H9 (cell line): ENCODE results near the gene COMMD1. TPM values are rescaled to one million over a fixed set of nuclear protein-coding genes. Genes with fewer than 3 reads are reported as not detected.
A peak's percentile ranks its signal among the peaks of the same experiment; 100 is the strongest.

Source experiments
- DNase-seq: peaks from one replicate; pipeline ENCODE4 v3.0.0-alpha.2; 2017
- H2AFZ ChIP-seq: one replicate; pipeline ENCODE4 v1.6.1; 2013; ENCODE audit warnings: mild to moderate bottlenecking, low read length, control low read depth, moderate library complexity
- H2AK5ac ChIP-seq: 2 replicates; pipeline ENCODE4 v1.6.1; 2013; ENCODE audit warnings: low read length, control low read depth, mixed read lengths; ENCODE audit not compliant: insufficient read length
- H2BK120ac ChIP-seq: one replicate; pipeline ENCODE4 v1.6.1; 2013; ENCODE audit warnings: low read depth, mild to moderate bottlenecking, low read length, control low read depth, inconsistent platforms; ENCODE audit not compliant: poor library complexity, severe bottlenecking
- H2BK12ac ChIP-seq: 2 replicates; pipeline ENCODE4 v1.6.1; 2013; ENCODE audit warnings: low read length, control low read depth, mixed read lengths, low read depth; ENCODE audit not compliant: insufficient read length
- H2BK15ac ChIP-seq: 2 replicates; pipeline ENCODE4 v1.6.1; 2013; ENCODE audit warnings: low read depth, low read length, control low read depth
- H2BK20ac ChIP-seq: one replicate; pipeline ENCODE4 v1.6.1; 2013; ENCODE audit warnings: low read depth, mild to moderate bottlenecking, low read length, control low read depth, inconsistent platforms; ENCODE audit not compliant: poor library complexity, severe bottlenecking
- H2BK5ac ChIP-seq: 2 replicates; pipeline ENCODE4 v1.6.1; 2013; ENCODE audit warnings: low read length, control low read depth, mixed read lengths; ENCODE audit not compliant: insufficient read length
- H3K14ac ChIP-seq: 2 replicates; pipeline ENCODE4 v1.6.1; 2013; ENCODE audit warnings: low read length, control low read depth; ENCODE audit not compliant: insufficient read depth
- H3K18ac ChIP-seq: 2 replicates; pipeline ENCODE4 v1.6.1; 2013; ENCODE audit warnings: low read depth, mild to moderate bottlenecking, mixed read lengths, low read length, control low read depth; ENCODE audit not compliant: insufficient read length
- H3K23ac ChIP-seq: 2 replicates; pipeline ENCODE4 v1.6.1; 2013; ENCODE audit warnings: low read length, control low read depth, mixed read lengths, low read depth; ENCODE audit not compliant: insufficient read length
- H3K23me2 ChIP-seq: 2 replicates; pipeline ENCODE4 v1.6.1; 2013; ENCODE audit warnings: low read depth, mild to moderate bottlenecking, mixed read lengths, low read length, control low read depth; ENCODE audit not compliant: insufficient read length, poor library complexity, severe bottlenecking
- H3K27ac ChIP-seq: 2 replicates; pipeline ENCODE4 v1.5.1; 2013; ENCODE audit warnings: low read length, control low read depth, mixed read lengths, low read depth; ENCODE audit not compliant: insufficient read length
- H3K27me3 ChIP-seq: 2 replicates; pipeline ENCODE4 v1.6.1; 2013; ENCODE audit warnings: low read length, control low read depth, inconsistent platforms; ENCODE audit not compliant: insufficient read depth
- H3K4ac ChIP-seq: 2 replicates; pipeline ENCODE4 v1.6.1; 2013; ENCODE audit warnings: low read depth, mild to moderate bottlenecking, control low read depth, inconsistent platforms, low read length, moderate library complexity
- H3K4me1 ChIP-seq: 2 replicates; pipeline ENCODE4 v1.6.1; 2013; ENCODE audit warnings: low read length, control low read depth, inconsistent platforms; ENCODE audit not compliant: insufficient read depth
- H3K4me2 ChIP-seq: 2 replicates; pipeline ENCODE4 v1.6.1; 2013; ENCODE audit warnings: low read length, control low read depth, mixed read lengths; ENCODE audit not compliant: insufficient read length, insufficient read depth
- H3K56ac ChIP-seq: 2 replicates; pipeline ENCODE4 v1.6.1; 2013; ENCODE audit warnings: low read depth, mild to moderate bottlenecking, mixed read lengths, low read length, control low read depth; ENCODE audit not compliant: insufficient read length
- H3K79me1 ChIP-seq: 2 replicates; pipeline ENCODE4 v1.6.1; 2013; ENCODE audit warnings: low read depth, mild to moderate bottlenecking, moderate library complexity, low read length, control low read depth, inconsistent platforms; ENCODE audit not compliant: insufficient read depth, poor library complexity, severe bottlenecking
- H3K79me2 ChIP-seq: 2 replicates; pipeline ENCODE4 v1.6.1; 2013; ENCODE audit warnings: low read length, control low read depth, inconsistent platforms; ENCODE audit not compliant: insufficient read depth
- H3K9ac ChIP-seq: 2 replicates; pipeline ENCODE4 v1.6.1; 2013; ENCODE audit warnings: low read length, control low read depth, mixed read lengths; ENCODE audit not compliant: insufficient read length; ENCODE audit errors: extremely low read depth
- H3K9me3 ChIP-seq: one replicate; pipeline ENCODE4 v1.6.1; 2013; ENCODE audit warnings: low read depth, low read length, inconsistent platforms; ENCODE audit not compliant: control insufficient read depth
- H3T11ph ChIP-seq: one replicate; pipeline ENCODE4 v1.6.1; 2013; ENCODE audit warnings: mild to moderate bottlenecking, low read length, control low read depth, inconsistent platforms
- H4K20me1 ChIP-seq: one replicate; pipeline ENCODE4 v1.6.1; 2013; ENCODE audit not compliant: control insufficient read depth, insufficient read length, insufficient read depth
- H4K5ac ChIP-seq: 2 replicates; pipeline ENCODE4 v1.6.1; 2013; ENCODE audit warnings: low read depth, mild to moderate bottlenecking, mixed read lengths, low read length, control low read depth; ENCODE audit not compliant: insufficient read length
- H4K8ac ChIP-seq: replicated peaks from 2 replicates; pipeline ENCODE4 v1.6.1; 2013; ENCODE audit warnings: low read length, control low read depth, mixed read lengths, low read depth; ENCODE audit not compliant: insufficient read length
- H4K91ac ChIP-seq: 2 replicates; pipeline ENCODE4 v1.6.1; 2013; ENCODE audit warnings: low read depth, mild to moderate bottlenecking, moderate library complexity, mixed read lengths, low read length, control low read depth; ENCODE audit not compliant: insufficient read length
- H3K27ac Mint-ChIP-seq, 3 experiments: 2 replicates in 2 of 3; 3 replicates in 1 of 3; pipeline ENCODE4 v1.8.0; 2020 to 2021; ENCODE audit warnings: mixed read lengths in 3 of 3, mild to moderate bottlenecking in 1 of 3, moderate library complexity in 1 of 3
- H3K27me3 Mint-ChIP-seq: 2 replicates; pipeline ENCODE4 v1.8.0; 2021; ENCODE audit warnings: low read depth, mild to moderate bottlenecking, moderate library complexity, mixed read lengths
- H3K36me3 Mint-ChIP-seq, 3 experiments: 2 replicates in 2 of 3; 3 replicates in 1 of 3; pipeline ENCODE4 v1.8.0; 2020 to 2021; ENCODE audit warnings: low read depth in 3 of 3, mixed read lengths in 3 of 3; ENCODE audit not compliant: insufficient read depth in 1 of 3
- H3K4me1 Mint-ChIP-seq, 2 experiments: 2 replicates each; pipeline ENCODE4 v1.8.0; 2020; ENCODE audit warnings: mixed read lengths in 2 of 2
- H3K4me3 Mint-ChIP-seq, 2 experiments: 2 replicates in 1 of 2; 3 replicates in 1 of 2; pipeline ENCODE4 v1.8.0; 2020 to 2021; ENCODE audit warnings: mild to moderate bottlenecking in 2 of 2, mixed read lengths in 2 of 2, moderate library complexity in 1 of 2
- H3K9me3 Mint-ChIP-seq, 2 experiments: 2 replicates in 1 of 2; 3 replicates in 1 of 2; pipeline ENCODE4 v1.8.0; 2020; ENCODE audit warnings: mild to moderate bottlenecking in 2 of 2, mixed read lengths in 2 of 2, moderate library complexity in 1 of 2
- WGBS: extraction: QIAGEN DNeasy Blood & Tissue Kit; methylation state at CpG from one replicate; pipeline ENCODE4 v1.1.7; 2013; ENCODE audit warnings: missing lambda C conversion rate, low lambda C conversion rate, mixed read lengths; ENCODE audit not compliant: insufficient read length; ENCODE audit errors: extremely low coverage; 5-methylcytosine and 5-hydroxymethylcytosine counted together
- total RNA-seq: library from RNA; stranded (reverse); gene quantifications from 2 replicates; pipeline ENCODE4 v1.2.1, GENCODE V29; 2021
- TF ChIP-seq, protein P1 (sequence below): fragments of 200-600 bp; sonication (generic); conservative IDR thresholded peaks from 3 replicates; pipeline ENCODE4 v1.8.0; 2021; ENCODE audit warnings: antibody characterized with exemption, mild to moderate bottlenecking

Gene COMMD1
- total RNA-seq, 1 experiment from 2014 or later: 31.5 TPM

DNA sequence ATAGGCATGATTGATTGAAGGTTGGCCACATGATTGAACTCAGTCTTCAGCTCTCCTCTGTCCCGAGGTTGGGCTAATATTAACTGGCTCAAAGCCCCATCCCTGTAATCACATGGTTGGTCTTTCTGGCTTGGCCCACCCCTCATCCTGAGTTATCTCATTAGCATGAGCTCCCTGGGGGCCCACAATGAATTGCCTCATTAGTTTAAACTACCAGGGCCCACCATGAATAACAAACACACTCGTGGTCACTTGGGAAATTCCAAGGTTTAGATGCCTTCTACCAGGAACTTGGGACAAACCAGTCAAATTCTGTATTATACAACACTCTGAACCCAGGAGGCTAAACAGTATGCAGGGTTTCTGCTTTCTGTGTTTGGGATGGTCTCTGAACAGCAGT lies 168.8 kb downstream of the COMMD1 start:
- Histone ChIP-seq H3K4me1 (peaks cover 5% of the 10 kb centered on the region; the same call in 1 of the 2 replicates), H2BK12ac (no peak overlapping the region), H3K18ac (no peak overlapping the region), H3K79me1 (no peaks in the 10 kb centered on the region), H3K79me2 (no peaks in the 10 kb centered on the region), H3K56ac (no peak overlapping the region), H3K27me3 (no peaks in the 10 kb centered on the region), H2AK5ac (no peak overlapping the region), H3K9me3 (peaks cover 13% of the 10 kb centered on the region), H3K4ac (no peak overlapping the region), H4K20me1 (no peaks in the 10 kb centered on the region), H2BK5ac (no peak overlapping the region), H2BK20ac (no peak overlapping the region), H4K91ac (no peak overlapping the region), H2BK15ac (no peak overlapping the region), H4K5ac (no peak overlapping the region), H3K4me2 (no peak overlapping the region), H3T11ph (no peak overlapping the region), H3K23ac (no peak overlapping the region), H3K14ac (no peak overlapping the region), H3K23me2 (no peaks in the 10 kb centered on the region), H2AFZ (no peak overlapping the region), H4K8ac (no peak overlapping the region), H3K27ac (no peak overlapping the region), H2BK120ac (no peak overlapping the region), H3K9ac (no peak overlapping the region)
- H3K27ac Mint-ChIP-seq: peak overlapping the region in 1 of 3 experiments; percentile 92; a peak in 4 of 7 replicates
- H3K36me3 Mint-ChIP-seq: peaks cover 8 to 24% (median 18%) of the 10 kb centered on the region in 3 experiments
- TF ChIP-seq, protein P1, sequence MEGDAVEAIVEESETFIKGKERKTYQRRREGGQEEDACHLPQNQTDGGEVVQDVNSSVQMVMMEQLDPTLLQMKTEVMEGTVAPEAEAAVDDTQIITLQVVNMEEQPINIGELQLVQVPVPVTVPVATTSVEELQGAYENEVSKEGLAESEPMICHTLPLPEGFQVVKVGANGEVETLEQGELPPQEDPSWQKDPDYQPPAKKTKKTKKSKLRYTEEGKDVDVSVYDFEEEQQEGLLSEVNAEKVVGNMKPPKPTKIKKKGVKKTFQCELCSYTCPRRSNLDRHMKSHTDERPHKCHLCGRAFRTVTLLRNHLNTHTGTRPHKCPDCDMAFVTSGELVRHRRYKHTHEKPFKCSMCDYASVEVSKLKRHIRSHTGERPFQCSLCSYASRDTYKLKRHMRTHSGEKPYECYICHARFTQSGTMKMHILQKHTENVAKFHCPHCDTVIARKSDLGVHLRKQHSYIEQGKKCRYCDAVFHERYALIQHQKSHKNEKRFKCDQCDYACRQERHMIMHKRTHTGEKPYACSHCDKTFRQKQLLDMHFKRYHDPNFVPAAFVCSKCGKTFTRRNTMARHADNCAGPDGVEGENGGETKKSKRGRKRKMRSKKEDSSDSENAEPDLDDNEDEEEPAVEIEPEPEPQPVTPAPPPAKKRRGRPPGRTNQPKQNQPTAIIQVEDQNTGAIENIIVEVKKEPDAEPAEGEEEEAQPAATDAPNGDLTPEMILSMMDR: no peak
- H3K4me3 Mint-ChIP-seq: peak overlapping the region in 1 of 2 experiments; percentile 3; a peak in 1 of 5 replicates
- WGBS: no CpG with 5 or more reads among the region's 2 CpGs
- no peaks in the 10 kb centered on the region for H3K27me3 Mint-ChIP-seq
- peak; percentile 55 for DNase-seq
- peaks cover 8 to 12% of the 10 kb centered on the region in 2 experiments; a peak in 4 of 5 replicates for H3K9me3 Mint-ChIP-seq
- H3K4me1 Mint-ChIP-seq: peaks cover 32 to 34% of the 10 kb centered on the region in 2 experiments
